ENCODE results near the gene GGA1.
A peak's percentile ranks its signal among the peaks of the same experiment; 100 is the strongest.

The GGA1 gene

DNA sequence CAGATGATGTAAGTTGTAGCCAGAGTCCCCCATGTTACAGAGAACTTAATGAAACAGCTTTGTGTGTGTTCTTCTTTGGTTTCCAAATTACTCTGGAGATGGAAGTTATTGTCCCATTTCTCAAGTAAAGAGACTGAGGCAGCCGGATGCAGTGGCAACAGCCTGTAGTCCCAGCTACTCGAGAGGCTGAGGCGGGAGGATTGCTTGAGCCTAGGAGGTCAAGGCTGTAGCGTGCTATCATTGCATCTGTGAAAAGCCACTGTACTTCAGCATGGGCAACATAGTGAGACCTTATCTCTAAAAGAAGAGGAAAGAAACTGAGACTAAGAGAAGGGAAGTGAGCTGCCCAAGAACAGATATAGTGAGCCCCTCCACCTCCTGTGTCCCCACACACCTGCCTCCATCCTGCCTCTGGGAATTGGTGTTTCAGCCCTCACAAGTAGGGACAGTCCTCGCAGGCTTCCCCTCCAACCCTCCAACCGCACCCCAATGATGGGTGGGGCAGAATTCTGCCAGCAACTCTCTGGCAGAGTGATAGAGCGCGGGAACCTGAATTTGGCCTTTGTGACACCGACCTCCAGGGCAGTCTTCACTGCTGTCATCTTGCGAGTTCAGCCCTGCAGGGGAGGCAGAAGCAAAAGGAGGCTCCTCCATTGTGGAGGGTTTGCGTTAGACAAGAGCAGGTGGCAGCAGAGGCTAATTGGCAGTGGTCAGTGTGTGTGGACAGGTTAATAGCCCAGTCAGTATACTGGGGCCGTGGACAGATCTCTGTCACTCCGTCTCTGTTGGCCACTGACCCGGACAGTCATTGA is 51.5 kb downstream of the GGA1 start:
- no peak for DNase-seq (ENCODE audit: low read depth, low spot score)
- ChIA-PET POLR2A (interaction anchor here (0.8 to 3.0 kb wide), 4 partner anchors 15 to 21 kb away, joined by 3 to 50 read pairs (median 38); partner anchors contain the start of gene LGALS1), CTCF (interaction anchor here (0.7 to 26.0 kb wide), 11 partner anchors 11 to 203 kb away, joined by 3 to 430 read pairs (median 7); partner anchors contain the start of genes LGALS1, NOL12, SH3BP1 and TRIOBP)
- TF ChIP-seq, protein P1, sequence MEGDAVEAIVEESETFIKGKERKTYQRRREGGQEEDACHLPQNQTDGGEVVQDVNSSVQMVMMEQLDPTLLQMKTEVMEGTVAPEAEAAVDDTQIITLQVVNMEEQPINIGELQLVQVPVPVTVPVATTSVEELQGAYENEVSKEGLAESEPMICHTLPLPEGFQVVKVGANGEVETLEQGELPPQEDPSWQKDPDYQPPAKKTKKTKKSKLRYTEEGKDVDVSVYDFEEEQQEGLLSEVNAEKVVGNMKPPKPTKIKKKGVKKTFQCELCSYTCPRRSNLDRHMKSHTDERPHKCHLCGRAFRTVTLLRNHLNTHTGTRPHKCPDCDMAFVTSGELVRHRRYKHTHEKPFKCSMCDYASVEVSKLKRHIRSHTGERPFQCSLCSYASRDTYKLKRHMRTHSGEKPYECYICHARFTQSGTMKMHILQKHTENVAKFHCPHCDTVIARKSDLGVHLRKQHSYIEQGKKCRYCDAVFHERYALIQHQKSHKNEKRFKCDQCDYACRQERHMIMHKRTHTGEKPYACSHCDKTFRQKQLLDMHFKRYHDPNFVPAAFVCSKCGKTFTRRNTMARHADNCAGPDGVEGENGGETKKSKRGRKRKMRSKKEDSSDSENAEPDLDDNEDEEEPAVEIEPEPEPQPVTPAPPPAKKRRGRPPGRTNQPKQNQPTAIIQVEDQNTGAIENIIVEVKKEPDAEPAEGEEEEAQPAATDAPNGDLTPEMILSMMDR (IDR thresholded peaks at IDR 0.05; ENCODE audit: insufficient read depth, low read length, missing control alignments): no peak
- peak overlapping the region; percentile 78 for H3K4me3 ChIP-seq (ENCODE audit: low read depth, low read length)

DNA sequence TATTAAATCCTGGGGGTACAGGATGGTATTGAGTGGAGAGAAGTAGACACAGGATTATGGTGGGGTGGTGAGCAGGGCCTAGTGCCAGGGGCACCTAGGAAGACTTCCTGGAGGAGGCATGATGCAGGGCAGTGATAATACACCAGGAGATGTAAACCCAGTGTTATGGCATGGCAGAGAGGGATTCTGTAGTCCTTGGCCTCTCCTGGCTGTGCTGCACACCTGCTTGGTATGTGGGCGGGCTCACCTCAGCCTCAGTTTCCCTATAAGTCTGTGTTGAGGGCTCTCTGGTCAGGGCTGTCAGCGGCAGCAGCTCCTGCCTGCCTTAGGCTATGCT is 52.0 kb downstream of the GGA1 start:
- POLR2A ChIA-PET: interaction anchor here (1.2 to 2.5 kb wide), 4 partner anchors 15 to 144 kb away, joined by 3 to 50 read pairs (median 20); partner anchors contain the start of gene LGALS1
- TF ChIP-seq, protein P1 (IDR thresholded peaks at IDR 0.05; ENCODE audit: insufficient read depth, low read length, missing control alignments): no peak
- H3K4me3 ChIP-seq (ENCODE audit: low read depth, low read length): peak overlapping the region; percentile 27

DNA sequence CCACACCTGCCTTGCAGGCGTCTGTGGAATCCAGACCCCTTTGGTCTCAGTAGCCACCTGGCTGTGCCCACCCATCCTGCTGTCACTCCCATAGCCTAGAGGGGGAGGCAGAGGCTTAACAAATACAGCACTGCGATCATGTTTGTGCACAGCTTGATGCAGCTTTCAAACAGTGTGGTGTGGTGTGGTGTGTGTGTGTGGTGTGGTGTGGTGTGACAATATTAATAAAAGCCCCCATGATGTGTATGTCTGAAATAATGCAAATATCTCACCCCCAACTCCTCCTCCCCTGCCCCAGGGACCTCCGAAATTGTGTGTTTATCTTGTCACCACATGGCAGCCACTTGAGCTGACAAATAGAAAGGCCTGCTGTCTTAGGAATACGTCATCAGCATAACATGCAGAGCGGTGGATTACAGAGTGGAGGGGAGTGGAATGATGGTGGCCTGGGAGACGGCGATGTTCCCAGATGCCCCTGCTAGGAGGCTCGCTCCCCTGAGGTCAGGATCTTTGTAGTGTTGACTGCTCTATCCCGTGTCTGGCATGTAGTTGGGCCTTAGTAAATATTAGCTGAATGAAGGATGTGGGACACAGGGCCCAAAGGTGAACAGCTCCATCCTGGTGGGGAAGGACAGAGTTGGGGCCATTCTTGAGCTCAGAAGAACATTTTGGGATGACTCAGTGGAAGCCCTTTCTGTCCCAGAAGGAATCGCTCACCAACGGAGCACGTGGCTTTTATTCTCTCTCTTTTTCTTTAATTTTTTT is 52.7 kb downstream of the GGA1 start:
- no peak for DNase-seq (ENCODE audit: low read depth, low spot score)
- CTCF ChIA-PET: interaction anchor here (0.8 to 26.0 kb wide), 20 partner anchors 8 to 202 kb away, joined by 3 to 430 read pairs (median 5); partner anchors contain the start of genes GALR3, LGALS1, NOL12 and SH3BP1
- peak overlapping the region; percentile 27 for H3K4me3 ChIP-seq (ENCODE audit: low read depth, low read length)

More for the DNA sequence above, 52.0 kb downstream of the GGA1 start:
- no peak for DNase-seq (ENCODE audit: low read depth, low spot score)
- CTCF ChIA-PET: interaction anchor here (0.8 to 26.0 kb wide), 14 partner anchors 9 to 203 kb away, joined by 3 to 430 read pairs (median 7); partner anchors contain the start of genes LGALS1, NOL12, SH3BP1 and TRIOBP

DNA sequence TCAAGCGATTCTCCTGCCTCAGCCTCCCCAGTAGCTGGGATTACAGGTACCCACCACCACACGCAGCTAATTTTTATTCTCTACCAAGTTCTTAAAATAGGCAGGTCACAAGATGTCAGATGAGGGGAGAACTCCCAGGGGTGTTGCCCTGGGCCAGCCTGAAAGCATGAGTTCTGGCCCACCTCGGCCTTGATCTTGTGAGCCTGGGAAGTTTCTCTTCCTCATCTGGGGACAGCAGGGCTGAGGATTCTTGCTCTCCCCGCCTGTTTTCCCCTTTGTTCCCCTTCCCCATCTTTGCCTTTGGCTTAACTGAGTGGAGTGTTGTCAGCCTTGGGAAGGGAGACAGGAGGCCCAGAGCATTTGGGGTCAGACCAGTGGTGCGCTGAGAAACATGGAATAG is 53.4 kb downstream of the GGA1 start:
- DNase-seq (ENCODE audit: low read depth, low spot score): no peak
- CTCF ChIA-PET: interaction anchor here (0.8 to 26.0 kb wide), 16 partner anchors 8 to 201 kb away, joined by 3 to 430 read pairs (median 7); partner anchors contain the start of genes LGALS1, NOL12, SH3BP1 and TRIOBP
- TF ChIP-seq, protein P1 (IDR thresholded peaks at IDR 0.05; ENCODE audit: insufficient read depth, low read length, missing control alignments): no peak
- POLR2A ChIA-PET: interaction anchor here (1.5 to 2.5 kb wide), 3 partner anchors 14 to 19 kb away, joined by 6 to 50 read pairs (median 35); partner anchors contain the start of gene LGALS1
- H3K4me3 ChIP-seq (ENCODE audit: low read depth, low read length): no peak overlapping the region

More for the DNA sequence above, 52.7 kb downstream of the GGA1 start:
- TF ChIP-seq, protein P1 (IDR thresholded peaks at IDR 0.05; ENCODE audit: insufficient read depth, low read length, missing control alignments): peak; percentile 70
- POLR2A ChIA-PET: interaction anchor here (1.2 to 2.5 kb wide), 4 partner anchors 14 to 144 kb away, joined by 3 to 50 read pairs (median 20); partner anchors contain the start of gene LGALS1

DNA sequence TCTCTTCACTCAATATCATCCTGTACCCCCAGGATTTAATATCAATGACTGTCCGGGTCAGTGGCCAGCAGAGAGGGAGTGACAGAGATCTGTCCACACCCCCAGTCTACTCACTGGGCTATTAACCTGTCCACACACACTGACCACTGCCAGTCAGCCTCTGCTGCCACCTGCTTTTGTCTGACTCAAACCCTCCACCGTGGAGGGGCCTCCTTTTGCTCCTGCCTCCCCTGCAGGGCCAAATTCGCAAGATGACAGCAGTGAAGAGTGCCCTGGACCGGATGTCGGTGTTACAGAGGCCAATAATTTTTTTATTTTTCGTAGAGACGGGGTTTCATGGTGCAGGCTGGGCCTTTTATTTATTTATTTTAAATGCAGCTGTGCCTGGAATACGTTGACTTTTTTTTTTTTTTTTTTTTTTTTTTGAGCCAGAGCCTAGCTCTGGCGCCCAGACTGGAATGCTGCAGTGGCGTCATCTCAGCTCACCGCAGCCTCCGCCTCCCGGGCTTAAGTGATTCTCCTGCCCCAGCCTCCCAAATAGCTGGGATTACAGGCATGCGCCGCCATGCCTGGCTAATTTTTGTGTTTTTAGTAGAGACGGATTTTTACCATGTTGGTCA is 55.0 kb downstream of the GGA1 start:
- no peak for DNase-seq (ENCODE audit: low read depth, low spot score)
- TF ChIP-seq, protein P1 (IDR thresholded peaks at IDR 0.05; ENCODE audit: insufficient read depth, low read length, missing control alignments): no peak
- ChIA-PET POLR2A (interaction anchor here (0.6 to 2.0 kb wide), 3 partner anchors 11 to 31 kb away, joined by 3 to 7 read pairs (median 3); partner anchors contain the start of gene LGALS1), CTCF (interaction anchor here (1.0 to 26.0 kb wide), 4 partner anchors 11 to 153 kb away, joined by 3 to 430 read pairs (median 18); partner anchors contain the start of genes LGALS1 and SH3BP1)
- H3K4me3 ChIP-seq (ENCODE audit: low read depth, low read length): no peak overlapping the region

Measured in AG04449 (cell line).